BLaER1 (cell line): ENCODE measurements around the gene NT5DC4.

ENCODE experiments used
- H3K27ac ChIP-seq: shearing (Covaris generic); formaldehyde crosslinking; 2 replicates; pipeline ENCODE4 v1.8.1; 2022
- H3K27me3 ChIP-seq: shearing (Covaris generic); formaldehyde crosslinking; 2 replicates; pipeline ENCODE4 v1.8.1; 2022
- H3K36me3 ChIP-seq: shearing (Covaris generic); formaldehyde crosslinking; 2 replicates; pipeline ENCODE4 v1.8.1; 2022
- H3K4me1 ChIP-seq: shearing (Covaris generic); formaldehyde crosslinking; 2 replicates; pipeline ENCODE4 v1.8.1; 2022
- H3K4me2 ChIP-seq: shearing (Covaris generic); formaldehyde crosslinking; 2 replicates; pipeline ENCODE4 v1.8.1; 2022
- H3K4me3 ChIP-seq: shearing (Covaris generic); formaldehyde crosslinking; 2 replicates; pipeline ENCODE4 v1.8.1; 2022
- H3K9ac ChIP-seq: shearing (Covaris generic); formaldehyde crosslinking; 2 replicates; pipeline ENCODE4 v1.8.1; 2022
- H3K9me3 ChIP-seq: shearing (Covaris generic); formaldehyde crosslinking; 2 replicates; pipeline ENCODE4 v1.8.1; 2022
- H4K20me1 ChIP-seq: shearing (Covaris generic); formaldehyde crosslinking; 2 replicates; pipeline ENCODE4 v1.8.1; 2022
- Cebpa-rat ChIP-seq: shearing (Covaris generic); IDR thresholded peaks from 2 replicates; pipeline ENCODE4 v1.8.1; 2022

Gene NT5DC4

DNA sequence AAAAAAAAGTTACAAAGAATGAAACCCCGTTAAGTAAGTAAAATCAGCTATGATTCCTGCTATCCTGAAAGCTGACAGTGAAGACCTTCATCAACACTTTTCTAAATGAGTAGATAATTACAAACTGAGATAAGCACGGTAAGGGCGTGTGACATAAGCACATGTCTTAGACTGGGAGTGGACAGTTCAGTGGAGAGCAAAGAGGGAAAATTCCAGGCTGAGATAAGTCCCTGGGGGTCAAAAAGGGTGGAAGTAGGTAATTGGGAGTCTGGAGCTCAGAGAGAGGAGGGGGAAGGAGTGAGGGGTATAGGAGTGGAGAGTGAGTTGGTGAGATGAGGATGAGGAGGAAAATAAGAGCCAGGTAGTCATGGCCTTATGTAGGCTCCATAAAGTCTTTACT is 67.8 kb downstream of the NT5DC4 start:
- Histone ChIP-seq H3K4me1 (peaks cover 5% of the 10 kb centered on the region; the same call in 1 of the 2 replicates), H3K36me3 (no peaks in the 10 kb centered on the region), H3K9ac (no peak overlapping the region), H3K27ac (no peak overlapping the region), H3K4me2 (no peak overlapping the region), H3K9me3 (peaks cover 5% of the 10 kb centered on the region; the same call in 1 of the 2 replicates), H3K27me3 (no peaks in the 10 kb centered on the region), H3K4me3 (no peak overlapping the region), H4K20me1 (no peaks in the 10 kb centered on the region)
- no peak for TF ChIP-seq Cebpa-rat
